Fibroblast of lung (primary cell): ENCODE data around the gene FAM107B. TPM values are rescaled to one million over a fixed set of nuclear protein-coding genes. Genes with fewer than 3 reads are reported as not detected.

ENCODE experiments used
- DNase-seq, 2 donors: peaks; one replicate each; pipeline versions ENCODE4 v3.0.0 to v3.0.0-alpha.2; 2010; ENCODE audit warnings: low read depth in 2 of 2
- H2AFZ ChIP-seq: 2 replicates; pipeline ENCODE4 v1.5.1; 2012; ENCODE audit warnings: low read length, control low read depth, inconsistent platforms
- H3K27ac ChIP-seq: 2 replicates; pipeline ENCODE4 v1.5.1; 2011; ENCODE audit warnings: low read length, control low read depth; ENCODE audit not compliant: insufficient read depth
- H3K27me3 ChIP-seq: 2 replicates; pipeline ENCODE4 v1.5.1; 2011; ENCODE audit warnings: mild to moderate bottlenecking, low read length; ENCODE audit not compliant: control insufficient read depth, insufficient read depth
- H3K36me3 ChIP-seq: 2 replicates; pipeline ENCODE4 v1.5.1; 2011; ENCODE audit warnings: low read length; ENCODE audit not compliant: control insufficient read depth, insufficient read depth
- H3K4me1 ChIP-seq: 2 replicates; pipeline ENCODE4 v1.5.1; 2011; ENCODE audit warnings: low read length; ENCODE audit not compliant: control insufficient read depth, insufficient read depth; ENCODE audit errors: extremely low read depth
- H3K4me2 ChIP-seq: 2 replicates; pipeline ENCODE4 v1.5.1; 2011; ENCODE audit warnings: low read length, control low read depth; ENCODE audit not compliant: insufficient read depth; ENCODE audit errors: extremely low read depth
- H3K4me3 ChIP-seq, 4 experiments: fragments of 200-600 bp in 1 of 4; sonication (generic) in 1 of 4; replicated peaks in 1 of 4; 2 replicates each; pipeline ENCODE4 v1.5.1; 2011 to 2016; ENCODE audit warnings: low read length in 4 of 4, low read depth in 3 of 4, mild to moderate bottlenecking in 3 of 4, control low read depth in 2 of 4, inconsistent platforms in 1 of 4, mixed read lengths in 1 of 4; ENCODE audit not compliant: insufficient read depth in 1 of 4; ENCODE audit errors: control extremely low read depth in 1 of 4
- H3K79me2 ChIP-seq: 2 replicates; pipeline ENCODE4 v1.5.1; 2012; ENCODE audit warnings: mild to moderate bottlenecking, low read length, inconsistent platforms; ENCODE audit not compliant: control insufficient read depth, insufficient read depth
- H3K9ac ChIP-seq: 2 replicates; pipeline ENCODE4 v1.5.1; 2011; ENCODE audit warnings: mild to moderate bottlenecking, low read length, control low read depth; ENCODE audit not compliant: insufficient read depth
- H3K9me3 ChIP-seq: 2 replicates; pipeline ENCODE4 v1.5.1; 2012; ENCODE audit warnings: low read depth, low read length; ENCODE audit not compliant: control insufficient read depth, insufficient read depth
- H4K20me1 ChIP-seq: 2 replicates; pipeline ENCODE4 v1.5.1; 2011; ENCODE audit warnings: low read length; ENCODE audit not compliant: control insufficient read depth, insufficient read depth; ENCODE audit errors: extremely low read depth
- EZH2 ChIP-seq: IDR thresholded peaks from 2 replicates; pipeline ENCODE4 v1.5.1; 2012; ENCODE audit warnings: low read length, control low read depth, mild to moderate bottlenecking; ENCODE audit errors: missing control alignments
- polyA plus RNA-seq, 2 donors: library from polyadenylated mRNA; depleted of rRNA in 1 of 2; stranded (reverse) in 1 of 2; unstranded in 1 of 2; fragments of >200 nt; gene quantifications; 2 replicates each; pipeline ENCODE4 v1.2.1, GENCODE V29; 2011 to 2012; ENCODE audit warnings: missing spikeins in 1 of 2
- total RNA-seq: library from RNA; depleted of rRNA; stranded (reverse); fragments of >200 nt; gene quantifications from 2 replicates; pipeline ENCODE4 v1.2.1, GENCODE V29; 2014
- TF ChIP-seq, protein P1 (sequence below), 2 donors: IDR thresholded peaks in 1 of 2; conservative IDR thresholded peaks in 1 of 2; 1 replicate in 1 of 2; 2 replicates in 1 of 2; pipeline ENCODE4 v1.5.1; 2011 to 2012; ENCODE audit warnings: low read length in 2 of 2, control low read depth in 1 of 2, inconsistent platforms in 1 of 2, low read depth in 1 of 2, mild to moderate bottlenecking in 1 of 2

The FAM107B gene
- total and polyA plus RNA-seq, 2 donors (not counting 1 experiment from before 2014, with no cell fraction given): 29.0 to 36.0 TPM

DNA sequence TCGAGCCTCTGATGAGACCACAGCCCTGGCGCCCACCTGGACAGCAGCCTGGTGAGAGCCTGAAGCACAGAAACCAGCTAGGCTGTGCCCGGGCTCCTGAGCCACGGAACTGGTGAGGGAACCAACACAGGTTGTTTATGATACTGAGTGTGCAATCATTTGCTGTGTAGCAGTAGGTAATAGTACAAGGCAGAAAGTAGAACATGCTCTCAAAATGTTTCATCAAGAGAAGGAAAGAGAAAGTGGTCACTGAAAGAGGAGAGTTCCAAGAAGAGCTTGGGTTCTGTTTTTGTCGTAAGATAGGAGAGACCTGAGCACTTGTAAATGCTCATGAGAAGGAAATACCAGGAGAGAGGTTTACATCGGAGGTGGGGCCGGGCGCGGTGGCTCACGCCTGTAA lies 208.2 kb downstream of the FAM107B start:
- H3K9ac ChIP-seq: no peak overlapping the region
- H3K79me2 ChIP-seq: peaks cover 57% of the 10 kb centered on the region
- DNase-seq: no peak
- H3K27ac ChIP-seq: no peak overlapping the region
- H3K9me3 ChIP-seq: no peaks in the 10 kb centered on the region
- H3K4me3 ChIP-seq: no peak overlapping the region
- peaks cover 3% of the 10 kb centered on the region for H3K4me1 ChIP-seq
- no peaks in the 10 kb centered on the region for H3K27me3 ChIP-seq
- TF ChIP-seq EZH2: no peak
- TF ChIP-seq, protein P1, sequence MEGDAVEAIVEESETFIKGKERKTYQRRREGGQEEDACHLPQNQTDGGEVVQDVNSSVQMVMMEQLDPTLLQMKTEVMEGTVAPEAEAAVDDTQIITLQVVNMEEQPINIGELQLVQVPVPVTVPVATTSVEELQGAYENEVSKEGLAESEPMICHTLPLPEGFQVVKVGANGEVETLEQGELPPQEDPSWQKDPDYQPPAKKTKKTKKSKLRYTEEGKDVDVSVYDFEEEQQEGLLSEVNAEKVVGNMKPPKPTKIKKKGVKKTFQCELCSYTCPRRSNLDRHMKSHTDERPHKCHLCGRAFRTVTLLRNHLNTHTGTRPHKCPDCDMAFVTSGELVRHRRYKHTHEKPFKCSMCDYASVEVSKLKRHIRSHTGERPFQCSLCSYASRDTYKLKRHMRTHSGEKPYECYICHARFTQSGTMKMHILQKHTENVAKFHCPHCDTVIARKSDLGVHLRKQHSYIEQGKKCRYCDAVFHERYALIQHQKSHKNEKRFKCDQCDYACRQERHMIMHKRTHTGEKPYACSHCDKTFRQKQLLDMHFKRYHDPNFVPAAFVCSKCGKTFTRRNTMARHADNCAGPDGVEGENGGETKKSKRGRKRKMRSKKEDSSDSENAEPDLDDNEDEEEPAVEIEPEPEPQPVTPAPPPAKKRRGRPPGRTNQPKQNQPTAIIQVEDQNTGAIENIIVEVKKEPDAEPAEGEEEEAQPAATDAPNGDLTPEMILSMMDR (conservative IDR thresholded peaks at IDR 0.05 in 1 of 2, IDR thresholded peaks at IDR 0.05 in 1 of 2; ENCODE audit: low read depth in 1 of 2, low read length in 2 of 2): no peak
- H2AFZ ChIP-seq: no peak overlapping the region
- H3K4me2 ChIP-seq: no peak overlapping the region
- peaks cover 2% of the 10 kb centered on the region for H3K36me3 ChIP-seq
- no peaks in the 10 kb centered on the region for H4K20me1 ChIP-seq

GRCh38 chr10:14565199-14565598 lies 209.5 kb downstream of the FAM107B start:
- no peak overlapping the region for H3K4me2 ChIP-seq
- H3K4me1 ChIP-seq: no peaks in the 10 kb centered on the region

GRCh38 chr10:14564268-14564744 lies 210.4 kb downstream of the FAM107B start:
- TF ChIP-seq EZH2: no peak
- TF ChIP-seq, protein P1 (conservative IDR thresholded peaks at IDR 0.05 in 1 of 2, IDR thresholded peaks at IDR 0.05 in 1 of 2; ENCODE audit: low read depth in 1 of 2, low read length in 2 of 2): no peak
- Histone ChIP-seq H3K27ac (no peak overlapping the region), H4K20me1 (no peaks in the 10 kb centered on the region), H2AFZ (no peak overlapping the region), H3K4me2 (no peak overlapping the region), H3K9me3 (no peaks in the 10 kb centered on the region), H3K27me3 (no peaks in the 10 kb centered on the region), H3K36me3 (peaks cover 2% of the 10 kb centered on the region), H3K4me3 (no peak overlapping the region), H3K4me1 (no peaks in the 10 kb centered on the region), H3K9ac (no peak overlapping the region), H3K79me2 (peaks cover 56% of the 10 kb centered on the region)
- DNase-seq: no peak

More at GRCh38 chr10:14565199-14565598, 209.5 kb downstream of the FAM107B start:
- TF ChIP-seq, protein P1 (conservative IDR thresholded peaks at IDR 0.05 in 1 of 2, IDR thresholded peaks at IDR 0.05 in 1 of 2; ENCODE audit: low read depth in 1 of 2, low read length in 2 of 2): no peak
- TF ChIP-seq EZH2: no peak
- Histone ChIP-seq H3K79me2 (peaks cover 59% of the 10 kb centered on the region), H3K27me3 (no peaks in the 10 kb centered on the region), H4K20me1 (no peaks in the 10 kb centered on the region), H3K27ac (no peak overlapping the region), H3K9ac (no peak overlapping the region), H3K36me3 (peaks cover 2% of the 10 kb centered on the region), H3K9me3 (no peaks in the 10 kb centered on the region), H2AFZ (no peak overlapping the region), H3K4me3 (no peak overlapping the region)
- DNase-seq: no peak
